Gastroesophageal sphincter (tissue), 3 donors: Measurements from ENCODE around the gene SDK1.

Experiments
- CTCF ChIP-seq, 4 experiments: fragments of 200-600 bp in 2 of 4; fragments of 450-650 bp in 2 of 4; sonication (generic) in 1 of 4; IDR thresholded peaks; one replicate each; pipeline ENCODE4 v1.5.1; 2017 to 2019; ENCODE audit warnings: antibody characterized with exemption in 4 of 4, mild to moderate bottlenecking in 2 of 4, moderate library complexity in 2 of 4
- EP300 ChIP-seq: sonication (generic); formaldehyde crosslinking; IDR thresholded peaks from one replicate; pipeline ENCODE4 v1.6.1; 2017; ENCODE audit warnings: antibody characterized with exemption, mild to moderate bottlenecking
- POLR2A ChIP-seq, 2 donors: fragments of 450-650 bp; IDR thresholded peaks; one replicate each; pipeline ENCODE4 v1.6.1; 2017; ENCODE audit warnings: antibody characterized with exemption in 2 of 2, mild to moderate bottlenecking in 2 of 2, moderate library complexity in 1 of 2
- POLR2AphosphoS5 ChIP-seq: sonication (generic); formaldehyde crosslinking; IDR thresholded peaks from one replicate; pipeline ENCODE4 v1.6.1; 2017; ENCODE audit warnings: antibody characterized with exemption

GRCh38 chr7:3910054-3910453, 609.0 kb downstream of the SDK1 start:
- TF ChIP-seq CTCF (IDR thresholded peaks at IDR 0.05) (no peak), POLR2AphosphoS5 (no peak), EP300 (no peak), POLR2A (IDR thresholded peaks at IDR 0.05) (no peak)
